ENCODE measurements around the gene BRINP2. TPM values are rescaled to one million over a fixed set of nuclear protein-coding genes. Genes with fewer than 3 reads are reported as not detected.
A peak's percentile ranks its signal among the peaks of the same experiment; 100 is the strongest.

BRINP2 gene
- total RNA-seq, 1 donor from 2014 or later, result 0.16 TPM

DNA sequence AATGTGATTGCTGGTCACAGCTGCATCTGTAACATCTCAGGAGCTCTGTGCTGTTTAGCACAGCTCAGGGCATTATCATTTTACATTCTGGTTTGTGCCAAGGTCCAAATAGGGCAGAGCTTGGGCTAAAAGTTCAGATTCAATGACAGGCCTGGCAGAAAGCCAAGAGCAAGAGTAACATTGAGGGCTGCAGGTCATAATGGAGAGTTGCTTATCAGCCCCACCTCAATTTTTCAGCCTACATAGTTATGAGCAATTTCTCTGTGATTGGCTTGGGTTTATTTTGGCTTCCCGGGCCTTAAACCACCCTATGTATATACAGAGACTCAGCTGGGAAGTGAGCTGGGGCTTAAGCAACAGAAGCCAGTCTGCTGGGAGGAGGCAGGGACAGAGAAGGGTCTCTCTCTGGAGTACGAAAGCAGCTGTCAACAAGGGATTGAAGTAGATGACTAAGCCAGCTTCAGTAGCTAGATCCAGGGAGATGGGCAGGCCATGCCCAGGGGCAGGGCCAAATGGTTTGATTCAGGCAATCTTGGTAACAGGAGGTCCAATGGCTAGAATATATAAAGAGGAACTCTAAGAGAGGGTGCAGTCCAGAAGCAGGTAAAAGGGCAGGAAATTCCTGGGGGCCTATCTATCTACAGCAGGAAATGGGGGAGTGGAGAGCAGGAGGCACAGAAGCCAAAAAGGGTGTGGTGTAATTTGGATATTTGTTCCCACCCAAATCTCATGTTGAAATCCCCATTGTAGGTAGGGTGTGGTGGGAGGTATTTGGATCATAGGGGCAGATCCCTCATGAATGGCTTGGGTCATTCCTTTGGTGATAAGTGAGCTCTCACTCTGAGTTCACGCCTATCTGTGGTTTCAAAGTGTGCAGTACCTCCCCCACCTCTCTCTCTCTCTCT is 49.0 kb downstream of the BRINP2 start:
- peak; percentile 76 for DNase-seq (ENCODE audit: low read depth)

DNA sequence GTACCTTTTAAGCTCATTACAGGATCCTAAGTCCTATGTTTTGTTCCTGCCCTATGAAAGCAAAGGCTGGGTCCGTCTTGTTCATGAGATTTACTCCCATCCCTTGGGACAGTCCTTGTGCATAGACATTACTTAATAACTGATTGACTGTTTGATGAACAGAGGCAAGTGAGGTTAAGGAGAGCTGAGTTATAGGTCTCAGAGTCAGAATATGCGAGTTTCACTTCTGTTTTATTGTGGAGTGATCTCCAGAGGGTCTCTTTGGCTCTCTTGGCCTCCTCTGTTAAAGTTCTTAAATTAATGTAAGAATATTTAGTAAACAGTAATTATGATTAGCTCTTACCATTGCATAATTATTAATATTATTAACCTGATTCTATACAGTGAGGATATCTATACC is 52.6 kb downstream of the BRINP2 start:
- no peak for DNase-seq (ENCODE audit: low read depth)

- DNase-seq (ENCODE audit: low read depth), result no peak
Observed at GRCh38 chr1:177227978-177228692, 57.4 kb downstream of the BRINP2 start.

GRCh38 chr1:177228693-177229065 is 57.9 kb downstream of the BRINP2 start:
- DNase-seq (ENCODE audit: low read depth), result peak; percentile 32

DNA sequence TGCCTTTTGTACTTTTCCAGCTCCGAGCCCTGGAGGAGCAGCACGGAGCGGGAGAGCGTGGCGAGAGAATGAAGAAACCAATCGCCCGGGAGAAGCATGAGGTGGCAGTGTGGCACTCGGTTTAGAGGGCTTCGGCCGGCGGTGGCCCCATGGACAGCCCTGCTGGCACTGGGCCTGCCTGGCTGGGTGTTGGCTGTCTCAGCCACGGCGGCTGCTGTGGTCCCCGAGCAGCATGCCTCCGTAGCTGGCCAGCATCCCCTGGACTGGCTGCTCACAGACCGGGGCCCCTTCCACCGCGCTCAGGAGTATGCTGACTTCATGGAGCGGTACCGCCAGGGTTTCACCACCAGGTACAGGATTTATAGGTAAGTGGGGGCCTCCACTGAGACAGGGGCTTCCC is 59.0 kb downstream of the BRINP2 start:
- no peak for DNase-seq (ENCODE audit: low read depth)

DNA sequence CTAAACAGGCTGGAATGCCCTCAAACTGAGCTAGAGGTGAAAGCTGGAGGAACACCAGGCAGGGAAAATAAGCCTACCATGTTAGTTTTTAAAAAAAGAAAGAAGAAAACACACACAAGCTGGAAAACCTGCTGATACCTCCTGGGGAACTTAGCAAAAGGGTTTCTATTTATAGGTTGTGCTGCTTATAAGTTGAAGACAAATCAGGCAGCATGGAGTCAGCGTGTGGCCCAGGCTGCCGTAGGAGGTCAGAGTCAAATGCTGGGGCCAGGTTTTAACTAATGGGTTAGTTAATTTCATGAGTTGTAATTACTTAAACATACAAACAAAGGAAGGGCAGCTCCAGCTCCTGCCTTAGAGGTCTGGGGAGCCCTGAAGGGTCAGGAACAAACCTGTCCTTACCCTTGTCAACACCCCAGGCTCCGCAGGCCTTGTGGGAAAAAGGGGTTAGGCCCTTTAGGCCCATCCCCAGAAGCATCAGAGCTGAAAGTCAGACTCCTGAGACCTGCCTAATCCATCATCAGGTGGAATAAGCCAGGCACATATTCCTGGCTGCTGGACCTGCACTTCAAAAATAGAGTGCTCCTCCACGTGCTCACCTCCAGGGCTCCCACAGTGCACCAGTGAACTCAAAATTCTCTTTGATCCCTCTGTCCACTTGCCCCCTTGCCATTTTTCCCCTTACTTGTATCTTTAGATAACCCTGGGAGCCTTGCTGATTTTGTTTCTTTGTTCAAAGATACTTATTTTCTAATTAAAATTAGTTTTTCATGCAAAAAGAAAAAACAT is 59.7 kb downstream of the BRINP2 start:
- no peak for DNase-seq (ENCODE audit: low read depth)

GRCh38 chr1:177235350-177235749 is 64.6 kb downstream of the BRINP2 start:
- DNase-seq (ENCODE audit: low read depth), result no peak

DNA sequence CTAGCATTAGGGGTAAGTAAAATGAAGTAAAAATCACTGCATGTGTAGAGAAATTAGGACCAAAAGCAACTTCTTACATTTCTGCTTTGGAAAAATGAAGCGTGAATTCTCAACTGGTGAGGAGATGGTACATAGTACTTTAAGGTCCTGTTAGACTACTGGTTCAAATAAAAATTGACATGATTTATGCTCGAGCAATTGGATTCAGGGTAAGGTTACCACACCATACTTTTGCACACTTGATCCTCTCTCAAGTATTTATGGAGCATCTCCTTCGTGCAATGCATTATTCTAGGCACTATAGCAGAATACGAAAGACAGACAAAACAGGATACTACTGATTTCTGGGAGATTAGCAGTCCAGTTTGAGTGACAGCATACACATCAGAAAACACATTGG is 66.2 kb downstream of the BRINP2 start:
- DNase-seq (ENCODE audit: low read depth), result no peak

- no peak for DNase-seq (ENCODE audit: low read depth)
Observed at GRCh38 chr1:177238967-177239366, 68.2 kb downstream of the BRINP2 start.

DNA sequence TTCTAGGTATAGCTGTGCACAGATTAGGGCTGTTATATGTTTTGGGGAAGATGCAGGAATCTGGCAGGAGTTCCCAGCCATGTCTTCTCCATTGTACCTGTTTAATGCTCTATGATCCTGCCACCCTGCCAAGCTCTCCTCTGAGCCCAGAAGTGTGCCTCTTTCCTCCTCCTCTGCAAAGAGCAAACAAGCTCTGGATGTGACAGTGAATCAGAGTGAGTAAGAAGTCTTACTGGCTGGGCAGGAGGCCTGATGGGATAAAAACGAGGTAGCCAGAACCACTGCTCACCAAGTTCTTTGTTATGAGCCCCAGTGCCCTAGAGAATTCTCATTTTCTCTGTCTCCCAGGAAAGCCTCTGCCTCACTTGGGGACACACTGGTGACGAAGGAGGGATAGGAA is 69.0 kb downstream of the BRINP2 start:
- no peak for DNase-seq (ENCODE audit: low read depth)

GRCh38 chr1:177243773-177244172 is 73.0 kb downstream of the BRINP2 start:
- no peak for DNase-seq (ENCODE audit: low read depth)

- peak; percentile 13 for DNase-seq (ENCODE audit: low read depth)
Observed at GRCh38 chr1:177246710-177247580, 76.2 kb downstream of the BRINP2 start.

GRCh38 chr1:177247623-177248176 is 76.9 kb downstream of the BRINP2 start:
- DNase-seq (ENCODE audit: low read depth), result no peak

DNA sequence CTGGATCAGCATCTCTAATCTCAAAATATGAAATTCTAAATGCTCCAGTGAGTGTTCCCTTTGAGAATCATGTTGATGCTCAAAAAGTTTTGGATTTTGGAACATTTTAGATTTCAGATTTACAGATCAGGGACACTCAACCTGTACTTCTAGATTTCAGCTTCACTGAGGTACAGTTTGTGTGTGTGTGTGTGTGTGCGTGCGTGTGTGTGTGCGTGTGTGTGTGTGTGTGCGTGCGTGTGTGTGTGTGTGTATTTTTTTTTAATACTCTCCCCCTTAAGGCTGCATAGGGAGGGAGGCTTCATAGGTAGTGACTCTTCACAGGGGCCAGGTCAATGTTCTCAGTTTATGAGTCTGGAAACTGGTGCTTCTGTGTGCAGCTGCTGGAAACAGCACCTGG is 77.5 kb downstream of the BRINP2 start:
- DNase-seq (ENCODE audit: low read depth), result no peak

GRCh38 chr1:177249231-177249630 is 78.5 kb downstream of the BRINP2 start:
- DNase-seq (ENCODE audit: low read depth), result no peak

- DNase-seq (ENCODE audit: low read depth), result no peak
Observed at GRCh38 chr1:177252877-177253276, 82.1 kb downstream of the BRINP2 start.

DNA sequence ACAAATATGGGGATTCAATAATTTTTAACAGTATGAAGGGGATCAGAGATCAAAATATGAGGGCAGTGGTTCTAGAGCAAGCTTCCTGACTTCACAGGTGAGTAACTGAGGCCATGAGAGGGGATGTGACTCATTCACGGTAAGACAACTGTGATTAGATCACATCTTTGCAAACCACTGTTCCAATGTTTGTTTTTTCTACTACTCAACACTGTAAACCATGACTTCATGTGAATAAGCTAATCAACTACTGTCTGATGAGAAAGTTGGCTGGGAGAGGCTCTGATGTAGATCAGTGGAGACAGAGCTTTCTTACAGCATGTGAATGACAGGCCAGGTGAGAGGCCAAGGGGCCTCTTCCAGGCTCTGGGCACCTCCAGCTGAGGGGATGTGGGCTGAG is 84.7 kb downstream of the BRINP2 start:
- DNase-seq (ENCODE audit: low read depth), result peak; percentile 11

DNA sequence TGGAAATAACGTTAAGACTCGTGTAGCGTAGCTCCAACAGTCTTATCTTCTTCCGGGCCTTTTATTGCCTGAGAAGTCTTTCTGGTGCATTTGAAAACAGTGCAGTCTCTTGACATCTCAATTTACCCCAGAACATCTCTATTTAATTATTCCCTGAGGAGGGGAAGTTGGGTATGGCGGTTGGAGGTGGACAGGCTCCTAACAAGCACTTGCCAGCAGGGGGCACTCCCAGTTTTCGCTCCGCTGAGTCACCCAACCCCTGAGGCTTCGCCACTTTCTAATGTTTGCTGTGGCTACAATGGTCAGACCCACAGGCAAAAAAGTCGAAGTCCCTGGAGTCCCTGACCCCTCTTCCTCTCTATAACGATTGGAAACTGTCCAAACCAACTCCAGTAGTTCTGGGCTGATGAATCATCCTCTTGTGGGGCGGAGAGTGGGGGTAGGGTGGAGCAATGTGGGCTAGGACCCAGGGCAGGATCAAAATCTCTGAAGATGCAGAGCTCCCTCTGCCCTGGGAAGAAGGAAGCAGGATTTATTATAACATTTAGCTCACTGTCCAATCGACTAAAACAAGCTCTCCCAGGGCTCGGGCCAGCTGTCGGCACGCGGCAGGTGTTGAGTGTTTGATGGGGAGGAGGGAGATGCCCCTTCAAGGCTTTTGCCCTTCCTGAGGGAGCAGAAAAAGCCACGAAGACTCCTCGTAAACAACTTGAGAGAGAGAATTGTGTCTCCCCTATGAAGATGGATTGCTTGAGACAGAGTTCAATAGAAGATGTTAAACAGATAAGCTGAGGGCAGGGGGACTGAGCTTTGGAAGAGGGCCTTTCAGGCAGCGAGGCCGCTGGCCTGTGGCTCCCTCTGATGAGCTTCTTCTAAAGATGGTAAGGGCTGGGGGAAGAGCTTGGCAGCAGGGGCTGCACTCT is 85.7 kb downstream of the BRINP2 start:
- DNase-seq (ENCODE audit: low read depth), result peak; percentile 97

DNA sequence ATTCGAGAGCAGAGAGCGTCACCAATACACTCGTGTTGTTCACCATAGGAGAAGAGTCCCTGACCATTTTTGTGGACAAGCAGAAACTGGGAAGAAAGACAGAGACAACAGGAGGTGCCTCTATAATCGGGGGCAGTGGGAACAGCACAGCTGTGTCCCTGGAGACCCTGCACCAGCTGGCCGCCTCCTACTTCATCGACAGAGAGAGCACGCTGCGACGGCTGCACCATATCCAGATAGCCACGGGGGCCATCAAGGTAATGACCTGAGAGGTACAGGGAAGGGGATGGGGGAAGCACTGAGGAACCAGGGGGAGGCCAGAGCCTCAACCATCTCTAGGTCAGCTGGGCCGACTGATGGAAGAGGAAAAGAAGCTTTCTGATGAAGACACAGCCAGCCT is 86.4 kb downstream of the BRINP2 start:
- DNase-seq (ENCODE audit: low read depth), result no peak
